Activated CD4-positive, alpha-beta T cell treated with anti-CD3 and anti-CD28 coated beads, Interleukin-2, amount 50 U/mL, for 1 hour (primary cell): ENCODE data around the gene TSPAN32.
"Not testable (repeated sequence)": the region's sequence is repeated elsewhere in the genome, so short reads cannot be mapped to it uniquely, and the experiment has no call there.

Source experiments
- DNase-seq: peaks from one replicate; pipeline ENCODE4 v3.0.0-alpha.2; 2020

TSPAN32 gene

DNA sequence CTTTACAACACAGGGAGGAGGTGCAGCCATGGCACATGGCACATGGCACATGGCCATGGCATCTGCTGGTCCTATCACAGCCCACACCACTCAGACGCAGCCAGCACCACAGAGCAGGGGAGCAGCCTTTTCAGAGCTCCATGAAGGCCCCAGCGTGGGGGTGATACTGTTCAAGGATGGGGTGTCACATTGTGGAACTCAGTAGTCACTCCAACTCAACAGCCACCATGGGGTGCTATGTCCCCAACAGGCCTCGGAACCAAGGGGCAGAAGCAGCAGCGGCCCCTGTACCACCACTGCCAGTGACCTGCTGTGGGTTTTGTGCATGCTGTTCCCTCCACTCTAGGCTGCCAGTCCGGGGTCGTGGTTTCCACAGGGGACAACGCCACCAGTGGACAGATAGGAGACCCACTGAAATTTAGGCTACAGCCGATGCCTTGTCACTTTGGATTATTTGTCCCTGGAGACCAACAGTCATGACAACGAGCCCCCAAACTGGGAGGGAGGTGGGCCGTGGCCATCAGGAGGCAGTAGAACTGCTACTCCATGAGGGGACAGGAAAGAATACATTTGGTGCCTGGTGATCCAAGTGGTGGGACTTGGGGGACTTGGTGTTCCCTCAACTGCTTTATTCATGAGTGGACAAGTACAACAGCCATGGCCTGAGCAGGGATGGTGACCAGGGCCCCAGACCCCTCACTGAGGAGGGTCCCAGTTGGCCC is 44.9 kb downstream of the TSPAN32 start:
- no peak for DNase-seq

DNA sequence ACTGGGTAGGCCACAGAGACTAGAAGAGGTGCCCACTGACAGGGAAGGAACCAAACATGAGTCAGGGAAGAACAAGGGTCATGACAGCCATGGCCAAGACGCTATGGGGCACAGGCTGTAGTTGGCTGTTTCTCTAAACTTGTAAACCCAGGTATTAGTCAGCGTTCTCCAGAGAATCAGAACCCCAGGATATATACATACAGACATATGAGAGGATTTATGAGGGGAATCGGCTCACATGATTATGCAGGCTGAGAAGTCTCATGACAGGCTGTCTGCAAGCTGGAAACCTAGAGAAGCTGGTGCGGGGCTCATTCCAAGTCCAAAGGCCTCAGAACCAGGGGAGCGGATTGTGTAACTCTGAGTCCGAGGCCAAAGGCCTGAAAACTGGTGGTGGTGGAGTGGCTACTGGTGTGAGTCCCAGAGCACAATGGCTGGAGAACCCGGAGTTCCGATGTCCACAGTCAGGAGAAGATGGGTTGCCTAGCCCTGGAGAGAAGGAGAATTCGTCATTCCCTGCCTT is 45.6 kb downstream of the TSPAN32 start:
- DNase-seq = no peak

DNA sequence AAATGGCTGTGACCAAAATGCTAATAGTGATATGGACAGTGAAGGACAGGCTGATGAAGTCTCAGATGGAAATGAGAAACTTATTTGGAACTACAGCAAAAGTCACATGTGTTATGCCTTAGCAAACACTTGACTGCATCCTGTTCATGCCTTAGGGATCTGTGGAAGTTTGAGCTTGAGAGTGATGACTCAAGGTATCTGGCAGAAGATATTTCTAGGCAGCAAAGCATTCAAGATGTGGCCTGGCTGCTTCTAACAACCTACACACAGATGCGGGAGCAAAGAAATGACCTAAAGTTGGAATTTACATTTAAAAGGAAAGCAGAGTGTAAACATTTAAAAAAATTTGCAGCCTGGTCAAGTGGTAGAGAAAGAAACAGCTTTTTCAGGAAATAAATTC is 47.2 kb downstream of the TSPAN32 start:
- no peak for DNase-seq

DNA sequence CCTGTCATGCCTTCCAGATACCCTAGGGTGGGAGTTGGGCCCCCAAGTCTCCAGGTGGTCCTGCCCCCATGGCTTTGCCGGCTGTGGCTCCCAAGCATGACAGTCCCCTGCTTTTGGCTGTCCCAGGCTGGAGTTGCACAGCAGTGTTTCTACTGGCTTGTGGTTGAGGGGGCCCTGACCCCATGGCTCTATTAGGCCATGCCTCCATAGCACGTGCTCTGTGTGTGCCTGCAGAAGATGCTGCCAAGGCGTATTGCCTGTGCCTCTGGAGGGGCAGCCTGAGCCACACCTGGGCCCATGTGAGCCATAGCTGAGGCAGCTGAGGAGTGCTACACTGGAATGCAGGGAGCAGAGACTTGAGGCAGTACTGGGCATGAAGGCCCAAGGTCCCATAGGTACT is 49.9 kb downstream of the TSPAN32 start:
- no peak for DNase-seq

DNA sequence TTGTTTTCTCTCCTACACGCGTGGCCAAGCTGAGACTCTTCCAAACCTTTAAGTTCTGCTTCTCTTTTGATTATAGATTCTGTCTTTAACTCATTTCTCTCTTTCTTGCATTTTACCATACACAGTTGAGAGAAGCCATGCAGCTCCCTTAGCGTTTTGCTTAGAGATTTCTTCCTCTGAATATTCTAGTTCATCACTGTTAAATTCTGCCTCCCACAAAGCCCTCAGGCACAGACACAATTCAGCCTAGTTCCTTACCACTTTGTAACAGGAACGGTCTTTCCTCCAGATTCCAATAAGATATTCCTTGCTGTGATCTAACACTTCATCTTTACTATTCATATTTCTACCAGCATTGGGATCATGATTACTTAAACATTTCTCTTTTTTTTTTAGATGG is 50.6 kb downstream of the TSPAN32 start:
- DNase-seq = no peak

DNA sequence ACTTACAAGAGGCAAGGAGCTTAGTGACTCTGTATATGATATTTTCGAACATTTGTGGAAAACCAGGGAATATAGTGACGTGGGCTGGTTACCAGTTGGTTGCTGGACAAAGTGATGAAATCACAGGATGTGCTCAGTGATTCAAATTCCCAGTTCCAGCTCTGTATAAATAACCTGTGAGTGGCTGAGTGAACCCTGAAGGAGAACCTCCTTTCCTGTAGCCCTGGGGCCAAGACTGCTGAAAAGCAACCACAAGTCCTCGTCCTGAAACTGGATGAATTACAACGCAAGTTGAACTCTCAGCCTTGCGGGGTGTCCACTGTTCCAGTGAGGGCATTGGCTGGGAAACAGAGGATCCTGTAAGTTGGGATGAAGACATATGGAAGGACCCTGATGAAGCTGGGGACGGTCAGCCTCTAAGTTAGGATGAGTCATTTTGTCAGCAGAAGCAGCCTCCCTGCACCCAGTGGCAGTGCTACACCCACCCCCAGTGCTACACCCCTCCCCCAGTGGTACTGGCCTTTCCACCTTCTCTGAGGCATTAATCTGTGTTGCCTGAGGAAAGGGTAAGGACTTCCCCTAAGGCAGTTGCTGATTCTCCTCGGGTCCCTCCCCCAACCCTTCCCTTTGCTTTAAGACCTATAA is 53.3 kb downstream of the TSPAN32 start:
- DNase-seq = no peak

DNA sequence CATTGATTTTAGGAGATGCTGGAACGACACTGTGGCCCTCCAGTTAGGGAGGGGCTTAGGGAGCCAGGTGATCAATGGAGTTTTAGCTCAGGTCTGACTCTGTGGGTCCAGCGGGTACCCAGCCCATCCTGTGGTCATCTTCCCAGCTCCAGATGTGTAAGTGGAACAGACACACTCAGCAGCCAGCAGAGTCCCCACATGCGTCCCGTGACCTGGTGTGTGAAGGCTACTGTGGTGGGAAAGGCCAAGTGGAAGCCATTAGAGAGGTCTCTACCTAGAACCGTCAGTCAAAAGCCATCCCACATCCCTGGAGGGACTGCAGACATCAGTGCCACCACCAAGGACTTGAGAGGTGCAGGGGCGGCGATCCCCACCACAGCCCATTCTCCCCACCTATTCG is 55.4 kb downstream of the TSPAN32 start:
- no peak for DNase-seq

DNA sequence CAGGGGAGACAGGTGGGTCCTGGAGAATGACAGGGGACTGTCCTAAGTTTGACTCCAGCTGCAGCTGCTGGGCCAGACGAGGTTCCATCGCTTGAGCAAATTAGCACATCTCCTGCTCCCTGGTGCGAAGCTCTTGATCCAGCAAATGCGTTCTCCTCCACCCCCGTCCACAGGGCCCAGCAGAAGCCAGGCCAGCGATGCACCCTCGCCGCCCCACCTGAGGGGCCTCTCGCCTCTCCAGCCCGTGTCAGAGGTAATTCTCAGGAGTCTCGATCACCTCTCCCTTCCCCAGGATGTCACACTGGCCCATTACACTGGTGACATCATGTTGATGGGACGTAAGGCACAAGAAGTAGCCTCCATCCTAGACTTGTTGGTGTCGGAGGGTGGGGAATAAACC is 55.8 kb downstream of the TSPAN32 start:
- not testable (repeated sequence) for DNase-seq

DNA sequence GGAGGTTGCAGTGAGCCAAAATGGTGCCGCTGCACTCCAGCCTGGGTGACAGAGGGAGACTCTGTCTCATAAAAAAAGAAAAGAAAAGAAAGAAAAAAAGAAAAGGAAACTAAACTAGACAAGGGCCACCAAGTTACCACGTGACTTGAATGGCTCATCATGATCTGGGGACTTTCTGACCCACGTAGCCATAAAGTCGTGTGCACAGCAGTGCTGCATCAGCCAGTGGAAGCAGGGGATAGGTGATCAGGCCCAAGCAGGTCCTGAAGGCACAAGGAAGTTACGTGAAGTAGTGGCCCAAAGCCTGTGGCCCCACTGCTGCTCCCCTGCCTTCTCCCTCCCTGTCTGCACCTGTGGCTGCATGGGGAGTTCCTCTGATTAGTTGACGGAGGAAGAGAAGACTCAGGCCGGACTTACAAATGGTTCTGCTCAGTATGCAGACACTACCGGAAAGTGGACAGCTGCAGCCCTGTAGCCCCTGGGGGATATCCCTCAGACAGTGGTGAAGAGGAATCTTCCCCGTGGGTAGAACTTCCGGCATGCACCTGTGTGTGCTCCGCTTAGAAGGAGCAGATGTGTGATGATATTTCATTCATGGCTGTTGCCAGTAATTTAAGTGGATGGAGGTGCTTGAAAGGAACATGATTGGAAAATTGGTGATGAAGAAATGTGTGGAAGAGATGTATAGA is 57.1 kb downstream of the TSPAN32 start:
- no peak for DNase-seq

DNA sequence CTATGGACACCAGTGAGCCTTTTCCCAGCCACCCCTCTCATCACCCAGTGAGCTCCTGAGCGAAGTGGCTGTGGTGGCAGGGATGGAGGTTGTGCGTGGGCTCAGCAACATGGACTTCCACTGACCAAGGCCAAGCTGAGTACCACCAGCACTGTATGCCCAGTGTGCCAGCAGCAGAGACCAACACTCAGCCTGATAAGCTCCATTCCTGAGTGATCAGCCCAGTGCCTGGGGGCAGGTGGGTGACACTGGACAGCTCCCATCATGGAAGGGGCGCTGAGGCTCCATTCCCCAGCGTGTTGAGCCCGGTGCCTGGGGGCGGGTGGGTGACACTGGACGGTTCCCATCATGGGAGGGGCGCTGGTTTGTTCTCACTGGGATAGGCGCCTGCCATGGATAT is 57.7 kb downstream of the TSPAN32 start:
- DNase-seq = no peak

DNA sequence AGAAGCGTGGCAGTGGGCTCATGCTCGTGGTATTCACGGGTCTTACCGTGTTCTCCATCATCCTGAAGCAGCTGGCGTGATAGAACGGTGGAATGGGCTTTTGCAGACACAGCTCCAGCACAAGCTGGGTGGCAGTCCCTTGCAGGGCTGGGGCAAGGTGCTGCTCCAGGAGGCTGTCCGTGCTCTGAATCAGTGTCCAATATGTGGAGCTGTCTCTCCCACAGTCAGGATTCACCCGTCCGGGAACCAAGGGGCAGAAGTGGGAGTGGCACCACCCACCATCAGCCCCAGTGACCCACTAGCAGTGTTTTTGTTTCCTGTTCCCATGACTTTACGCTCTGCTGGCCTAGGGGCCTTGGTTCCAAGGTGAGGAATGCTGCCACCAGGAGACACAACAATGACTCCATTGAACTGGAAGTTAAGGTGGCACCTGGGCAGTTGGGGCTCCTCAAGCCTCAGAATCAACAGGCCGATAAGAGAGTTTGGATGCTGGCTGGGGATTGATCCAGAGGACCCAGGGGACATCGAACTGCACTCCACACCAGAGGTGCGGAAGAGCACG is 58.3 kb downstream of the TSPAN32 start:
- DNase-seq = no peak

DNA sequence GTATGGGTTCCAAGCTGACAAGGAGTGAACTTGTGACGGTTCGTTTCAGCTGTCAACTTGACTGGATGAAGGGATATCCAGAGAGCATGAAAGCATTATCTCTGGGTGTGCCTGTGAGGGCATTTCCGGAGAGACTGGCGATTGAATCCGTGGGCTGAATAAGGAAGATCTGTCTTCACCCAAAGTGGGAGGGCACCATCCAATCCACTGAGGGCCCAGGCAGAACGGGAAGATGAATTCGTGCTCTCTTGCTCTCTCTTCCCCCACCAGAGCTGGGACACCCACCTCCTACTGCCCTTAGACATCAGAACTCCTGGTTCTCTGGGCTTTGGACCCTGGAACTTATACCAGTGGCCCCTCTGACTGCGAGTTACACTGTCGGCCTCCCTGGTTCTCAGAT is 59.8 kb downstream of the TSPAN32 start:
- no peak for DNase-seq

DNA sequence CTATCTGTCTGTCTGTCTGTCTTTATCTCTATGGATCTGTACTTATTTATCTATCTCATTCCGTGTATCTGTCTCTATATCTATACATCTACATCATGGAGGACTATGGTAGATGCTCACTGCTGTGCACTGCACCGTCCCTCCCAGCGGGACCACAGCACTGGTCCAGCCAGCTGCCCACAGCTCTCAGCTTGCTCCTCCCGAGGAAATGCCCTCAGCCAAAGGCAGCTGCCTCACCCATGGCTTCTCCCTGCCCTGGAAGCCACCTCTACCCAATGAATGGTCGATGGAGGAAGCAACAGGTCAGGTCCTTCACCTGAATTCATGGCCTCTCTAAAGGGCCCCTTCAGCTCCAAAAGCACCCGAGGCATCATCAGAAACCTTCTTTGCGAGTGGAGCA is 60.6 kb downstream of the TSPAN32 start:
- DNase-seq = no peak

DNA sequence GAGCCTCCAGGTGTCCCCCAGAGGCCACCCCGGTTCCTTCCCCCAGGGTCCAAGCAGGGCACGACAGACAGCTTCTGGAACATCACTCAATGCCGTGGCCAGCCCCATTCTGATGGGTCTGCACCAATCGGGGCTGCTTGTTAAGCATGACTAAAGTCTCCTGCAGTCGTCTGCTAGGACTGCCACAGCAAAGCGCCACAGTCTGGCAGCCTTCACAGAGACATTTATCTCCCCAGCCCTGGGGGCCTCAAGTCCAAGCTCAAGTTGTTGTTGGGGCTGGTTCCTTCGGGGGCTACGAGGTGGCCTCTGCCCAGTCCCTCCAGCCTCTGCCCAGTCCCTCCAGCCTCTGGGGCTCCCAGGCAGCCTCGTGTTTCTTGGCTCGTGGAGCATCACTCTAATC is 61.3 kb downstream of the TSPAN32 start:
- DNase-seq = no peak

DNA sequence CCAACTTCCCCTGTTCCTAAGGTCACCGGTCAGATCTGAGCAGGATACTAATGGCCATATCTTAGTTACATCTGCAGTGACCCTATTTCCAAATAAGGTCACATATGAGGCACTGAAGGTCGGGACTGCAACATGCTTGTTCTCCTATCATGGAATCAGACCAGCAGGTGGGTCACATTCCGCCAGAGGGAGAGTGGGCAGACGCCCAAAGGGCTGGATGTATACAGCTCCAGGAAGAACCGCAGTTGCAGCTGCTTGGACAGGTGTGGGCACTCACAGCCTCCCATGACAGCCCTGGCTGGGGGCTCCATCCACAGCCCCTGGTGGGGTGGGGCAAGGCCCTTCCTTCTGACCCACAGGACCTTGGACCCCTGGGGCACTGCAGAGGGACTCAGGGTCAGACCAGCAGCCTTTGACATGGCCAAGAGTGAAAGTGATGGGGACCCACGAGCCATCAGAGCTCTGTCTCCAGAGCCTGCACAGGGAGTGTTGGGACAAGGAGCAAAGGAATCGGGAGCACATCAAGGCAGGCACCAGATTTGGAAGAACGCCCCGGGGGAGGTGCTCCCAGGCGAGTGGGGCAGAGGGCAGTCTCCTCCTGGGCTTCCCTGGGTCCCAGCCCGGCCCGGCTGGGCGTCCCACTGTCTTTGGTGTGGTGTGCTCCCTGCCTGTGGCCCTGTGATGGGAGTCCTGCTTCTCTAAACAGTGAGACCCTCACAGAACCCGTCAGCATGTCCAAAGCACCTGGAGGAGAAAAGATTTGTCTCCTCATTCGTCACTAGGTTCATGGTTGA is 62.0 kb downstream of the TSPAN32 start:
- no peak for DNase-seq

DNA sequence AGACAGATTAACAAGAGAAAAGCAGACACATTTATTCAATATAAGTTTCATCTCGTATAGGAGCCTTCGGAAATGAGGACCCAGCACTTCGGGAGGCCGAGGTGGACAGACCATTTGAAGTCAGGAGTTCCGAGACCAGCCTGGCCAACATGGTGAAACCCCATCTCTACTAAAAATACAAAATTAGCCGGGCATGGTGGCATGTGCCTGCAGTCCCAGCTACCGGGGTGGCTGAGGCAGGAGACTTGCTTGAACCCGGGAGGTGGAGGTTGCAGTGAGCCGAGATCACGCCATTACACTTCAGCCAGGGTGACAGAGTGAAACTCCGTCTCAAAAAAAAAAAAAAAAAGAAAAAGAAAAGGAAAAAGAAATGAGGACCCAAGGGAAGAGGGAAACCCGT is 62.6 kb downstream of the TSPAN32 start:
- DNase-seq = not testable (repeated sequence)

DNA sequence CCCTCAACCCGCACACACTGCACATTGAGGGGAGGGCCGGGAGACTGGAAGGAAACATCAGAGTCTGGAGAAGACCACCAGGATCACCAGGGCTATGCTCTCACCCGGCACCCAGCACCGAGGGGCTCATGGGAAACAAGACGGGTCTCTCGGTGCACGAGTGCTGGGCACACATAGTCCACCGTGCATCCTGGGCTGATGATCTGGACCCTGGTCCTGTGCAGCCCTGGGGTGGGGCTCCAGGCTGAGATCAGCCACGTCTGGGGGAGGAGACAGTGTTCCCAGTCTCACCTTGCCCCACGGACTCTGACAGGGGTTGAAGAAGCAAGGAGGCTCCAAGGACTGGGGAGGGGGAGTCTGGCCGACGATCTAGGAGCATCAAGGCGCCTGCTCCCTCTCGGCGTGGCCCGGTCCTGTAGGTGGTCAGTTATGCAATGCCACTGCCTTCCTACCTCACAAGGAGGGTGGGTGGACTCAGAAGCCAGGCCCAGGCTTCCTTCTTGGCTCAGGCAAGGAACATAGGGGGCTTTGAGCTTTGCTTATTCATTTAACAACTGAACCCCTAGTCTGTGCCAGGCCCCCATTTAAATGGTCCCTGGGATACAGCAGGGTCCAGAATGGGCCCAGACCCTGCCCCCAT is 63.9 kb downstream of the TSPAN32 start:
- DNase-seq = no peak

DNA sequence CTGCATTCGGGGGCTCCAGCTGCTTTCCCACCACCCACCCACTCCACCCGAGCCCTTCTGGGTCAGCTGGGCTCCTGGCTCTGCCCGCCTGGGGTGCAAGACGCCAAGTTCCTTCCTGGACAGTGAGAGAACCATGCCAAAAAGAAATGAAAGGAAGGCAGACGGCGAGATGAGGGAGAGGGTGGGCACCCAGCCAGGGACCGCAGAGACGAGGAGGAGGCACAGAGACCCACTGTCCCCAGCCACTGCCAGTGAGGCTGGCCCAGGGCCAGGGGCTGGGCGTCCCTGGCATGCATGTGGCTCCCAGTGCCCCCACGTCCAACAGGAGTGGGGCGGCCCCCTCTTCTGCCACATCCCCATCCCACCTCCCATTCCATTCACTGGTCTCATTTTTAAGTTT is 64.5 kb downstream of the TSPAN32 start:
- no peak for DNase-seq

DNA sequence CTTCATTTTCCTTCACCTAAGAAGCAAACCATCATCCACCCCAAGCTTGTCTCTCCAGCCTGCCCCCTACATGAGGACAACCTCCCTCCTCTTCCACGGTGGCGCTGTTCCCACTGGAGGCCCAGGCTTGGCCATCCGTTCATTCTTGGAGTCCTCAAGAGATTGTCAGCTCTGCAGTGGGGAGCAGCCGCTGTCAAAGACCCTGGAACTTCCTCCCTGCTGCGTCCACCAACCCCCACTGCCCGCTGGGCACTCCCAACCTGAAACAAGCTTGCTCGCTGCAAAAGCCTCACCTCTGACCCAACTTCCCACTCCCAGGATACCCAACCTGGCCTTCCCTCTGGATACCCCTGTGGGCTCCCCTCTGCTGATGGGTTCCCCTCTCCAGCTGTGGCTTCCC is 64.9 kb downstream of the TSPAN32 start:
- DNase-seq = no peak

DNA sequence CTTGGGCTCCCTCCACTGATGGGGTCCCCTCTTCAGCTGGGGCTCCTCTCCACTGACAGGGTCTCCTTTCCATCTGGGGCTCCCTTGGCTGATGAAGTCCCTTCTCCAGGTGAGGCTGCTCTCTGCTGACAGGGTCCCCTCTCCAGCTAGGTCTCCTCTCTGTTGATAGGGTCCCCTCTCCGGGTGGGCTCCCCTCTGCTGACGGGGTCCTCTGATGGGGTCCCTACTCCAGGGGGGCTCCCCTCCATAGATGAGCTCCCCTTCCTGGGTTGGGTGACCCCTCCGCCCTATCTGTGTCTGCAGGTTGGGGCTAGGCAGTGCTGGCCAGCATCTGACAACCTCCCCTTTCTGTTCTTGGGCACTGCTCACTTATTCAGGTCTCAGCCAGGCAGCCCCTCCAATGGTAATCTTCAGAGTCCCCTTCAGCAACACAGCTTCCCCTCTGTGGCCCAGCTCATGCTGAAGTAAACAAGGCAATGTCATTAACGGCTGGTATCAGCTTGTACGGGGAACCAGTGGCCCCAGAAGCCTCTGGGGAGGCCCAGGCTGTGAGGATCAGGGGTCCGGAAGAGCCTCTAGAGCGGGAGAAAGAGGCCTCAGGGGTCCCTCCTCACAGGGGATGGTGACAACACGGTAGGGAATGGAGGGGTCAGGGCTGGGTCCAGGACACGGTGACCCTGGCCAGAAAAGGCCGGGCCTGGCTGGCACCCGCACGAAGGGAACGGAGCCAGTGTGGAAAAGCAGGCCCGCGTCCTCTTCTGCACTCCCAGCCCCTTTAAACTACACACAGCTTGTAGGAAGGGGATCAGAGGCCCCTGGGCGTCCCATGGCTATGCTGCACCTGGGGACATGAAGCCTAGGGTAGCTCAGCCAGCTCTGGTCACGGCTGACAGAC is 65.7 kb downstream of the TSPAN32 start:
- DNase-seq = no peak
